Neutrophil (primary cell): ENCODE measurements around the gene CDH3.

Experiments
- H3K27ac ChIP-seq: fragments of 200-600 bp; sonication (generic); 2 replicates; pipeline ENCODE4 v1.5.1; 2016; ENCODE audit warnings: mild to moderate bottlenecking, moderate library complexity
- H3K27me3 ChIP-seq: fragments of 200-600 bp; sonication (generic); 2 replicates; pipeline ENCODE4 v1.6.0; 2016; ENCODE audit warnings: mild to moderate bottlenecking
- H3K36me3 ChIP-seq: fragments of 200-600 bp; sonication (generic); 2 replicates; pipeline ENCODE4 v1.5.1; 2017
- H3K4me1 ChIP-seq, 2 experiments: fragments of 200-600 bp in 1 of 2; sonication (generic) in 1 of 2; 1 replicate in 1 of 2; 2 replicates in 1 of 2; pipeline versions ENCODE4 v1.5.1 to v1.6.1; 2013 to 2016; ENCODE audit warnings: low read depth in 1 of 2, low read length in 1 of 2, mild to moderate bottlenecking in 1 of 2, moderate library complexity in 1 of 2; ENCODE audit not compliant: control insufficient read depth in 1 of 2, insufficient read depth in 1 of 2
- H3K4me3 ChIP-seq, 2 experiments: fragments of 200-600 bp in 1 of 2; sonication (generic) in 1 of 2; 1 replicate in 1 of 2; 2 replicates in 1 of 2; pipeline ENCODE4 v1.5.1; 2013 to 2016; ENCODE audit warnings: low read depth in 1 of 2, low read length in 1 of 2, mild to moderate bottlenecking in 1 of 2, moderate library complexity in 1 of 2
- H3K9me3 ChIP-seq: fragments of 200-600 bp; sonication (generic); 2 replicates; pipeline ENCODE4 v1.5.1; 2016
- CTCF ChIP-seq: fragments of 200-600 bp; sonication (generic); IDR thresholded peaks from 2 replicates; pipeline ENCODE4 v1.5.1; 2016; ENCODE audit warnings: antibody characterized with exemption

Gene CDH3

GRCh38 chr16:68643227-68643626 lies 1.9 kb upstream of the CDH3 start:
- Histone ChIP-seq H3K27me3 (peaks cover 79% of the 10 kb centered on the region), H3K9me3 (no peaks in the 10 kb centered on the region), H3K4me3 (no peak overlapping the region), H3K36me3 (no peaks in the 10 kb centered on the region), H3K4me1 (peaks cover 8 to 11% of the 10 kb centered on the region in 2 experiments), H3K27ac (no peak overlapping the region)
- TF ChIP-seq CTCF, result no peak

GRCh38 chr16:68643847-68644246 lies 1.3 kb upstream of the CDH3 start:
- TF ChIP-seq CTCF, result no peak
- Histone ChIP-seq H3K27me3 (peaks cover 86% of the 10 kb centered on the region), H3K4me1 (peaks cover 8 to 11% of the 10 kb centered on the region in 2 experiments), H3K36me3 (no peaks in the 10 kb centered on the region), H3K4me3 (no peak overlapping the region), H3K27ac (no peak overlapping the region), H3K9me3 (no peaks in the 10 kb centered on the region)

GRCh38 chr16:68644296-68644695 lies 814 bp upstream of the CDH3 start:
- no peak for TF ChIP-seq CTCF
- peaks cover 8 to 11% of the 10 kb centered on the region in 2 experiments for H3K4me1 ChIP-seq
- H3K4me3 ChIP-seq, result peak overlapping the region in 1 of 2 experiments; percentile 3
- peaks cover 90% of the 10 kb centered on the region for H3K27me3 ChIP-seq
- no peaks in the 10 kb centered on the region for H3K36me3 ChIP-seq
- H3K27ac ChIP-seq, result no peak overlapping the region
- H3K9me3 ChIP-seq, result no peaks in the 10 kb centered on the region

- Histone ChIP-seq H3K4me1 (peaks cover 8 to 11% of the 10 kb centered on the region in 2 experiments), H3K9me3 (no peaks in the 10 kb centered on the region), H3K4me3 (peak overlapping the region in 1 of 2 experiments; percentile 3), H3K27ac (no peak overlapping the region), H3K36me3 (no peaks in the 10 kb centered on the region), H3K27me3 (peaks cover 90% of the 10 kb centered on the region)
- no peak for TF ChIP-seq CTCF
Observed at GRCh38 chr16:68645494-68646388, 631 bp downstream of the CDH3 start.

- H3K9me3 ChIP-seq, result no peaks in the 10 kb centered on the region
- no peak overlapping the region for H3K4me3 ChIP-seq
- no peak overlapping the region for H3K27ac ChIP-seq
- no peaks in the 10 kb centered on the region for H3K36me3 ChIP-seq
- H3K4me1 ChIP-seq, result peaks cover 8 to 11% of the 10 kb centered on the region in 2 experiments
- H3K27me3 ChIP-seq, result peaks cover 76% of the 10 kb centered on the region
- TF ChIP-seq CTCF, result no peak
Observed at GRCh38 chr16:68646953-68647659, 2.0 kb downstream of the CDH3 start.
